ENCODE data around the gene CPSF4L.

DNA sequence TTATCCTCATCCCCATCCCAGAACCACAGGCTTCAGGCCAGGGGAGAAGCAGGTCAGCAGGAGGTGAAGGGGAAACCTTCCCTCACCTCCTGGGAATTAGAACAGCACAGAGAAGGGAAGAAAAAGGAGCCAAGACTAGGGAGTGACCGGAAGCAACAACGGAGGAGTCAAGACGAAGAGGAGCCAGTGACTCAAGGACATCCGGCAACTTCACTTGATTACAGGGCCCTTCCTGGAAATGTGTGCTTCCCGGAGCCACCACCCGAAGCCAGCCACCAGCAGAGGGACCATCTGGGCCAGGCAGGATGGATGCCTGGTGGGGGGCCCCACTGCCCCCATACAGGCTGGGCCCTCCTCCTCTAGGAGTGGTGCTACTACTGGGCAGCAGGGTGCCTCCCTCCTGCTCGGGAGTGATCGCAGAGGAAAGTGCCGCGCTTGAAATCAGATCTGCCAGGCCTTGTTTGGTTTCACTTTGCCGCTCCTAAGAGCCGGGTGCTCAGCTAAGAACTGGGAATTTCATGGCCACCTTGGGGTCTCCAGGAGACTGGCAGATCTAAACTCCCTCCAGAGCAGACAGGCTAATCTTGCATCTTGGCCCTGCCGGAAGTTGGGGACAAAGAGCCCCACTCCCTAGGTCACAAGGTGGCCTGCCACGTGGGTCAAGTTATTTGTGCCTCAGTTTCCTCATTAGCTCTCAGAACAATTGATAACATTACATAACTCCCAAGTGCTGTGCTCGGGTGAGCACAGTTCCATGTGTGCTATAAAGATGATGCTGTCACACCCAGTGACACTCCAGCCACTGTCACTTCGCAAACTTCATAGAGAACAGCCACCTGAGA is 43.5 kb upstream of the CPSF4L start:
- TF ChIP-seq, protein P1, sequence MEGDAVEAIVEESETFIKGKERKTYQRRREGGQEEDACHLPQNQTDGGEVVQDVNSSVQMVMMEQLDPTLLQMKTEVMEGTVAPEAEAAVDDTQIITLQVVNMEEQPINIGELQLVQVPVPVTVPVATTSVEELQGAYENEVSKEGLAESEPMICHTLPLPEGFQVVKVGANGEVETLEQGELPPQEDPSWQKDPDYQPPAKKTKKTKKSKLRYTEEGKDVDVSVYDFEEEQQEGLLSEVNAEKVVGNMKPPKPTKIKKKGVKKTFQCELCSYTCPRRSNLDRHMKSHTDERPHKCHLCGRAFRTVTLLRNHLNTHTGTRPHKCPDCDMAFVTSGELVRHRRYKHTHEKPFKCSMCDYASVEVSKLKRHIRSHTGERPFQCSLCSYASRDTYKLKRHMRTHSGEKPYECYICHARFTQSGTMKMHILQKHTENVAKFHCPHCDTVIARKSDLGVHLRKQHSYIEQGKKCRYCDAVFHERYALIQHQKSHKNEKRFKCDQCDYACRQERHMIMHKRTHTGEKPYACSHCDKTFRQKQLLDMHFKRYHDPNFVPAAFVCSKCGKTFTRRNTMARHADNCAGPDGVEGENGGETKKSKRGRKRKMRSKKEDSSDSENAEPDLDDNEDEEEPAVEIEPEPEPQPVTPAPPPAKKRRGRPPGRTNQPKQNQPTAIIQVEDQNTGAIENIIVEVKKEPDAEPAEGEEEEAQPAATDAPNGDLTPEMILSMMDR (conservative IDR thresholded peaks at IDR 0.05; ENCODE audit: low read length), result no peak
- no peak for TF ChIP-seq EZH2phosphoT487 (IDR thresholded peaks at IDR 0.05; ENCODE audit: borderline replicate concordance, low read depth, low read length)

All from OCI-LY7 (cell line).